ENCODE measurements around the gene CACNA2D3. TPM values are rescaled to one million over a fixed set of nuclear protein-coding genes. Genes with fewer than 3 reads are reported as not detected.

Gene CACNA2D3
- total and polyA plus RNA-seq, 4 donors = 0.06 to 0.37 (median 0.08) TPM; not detected in 1

DNA sequence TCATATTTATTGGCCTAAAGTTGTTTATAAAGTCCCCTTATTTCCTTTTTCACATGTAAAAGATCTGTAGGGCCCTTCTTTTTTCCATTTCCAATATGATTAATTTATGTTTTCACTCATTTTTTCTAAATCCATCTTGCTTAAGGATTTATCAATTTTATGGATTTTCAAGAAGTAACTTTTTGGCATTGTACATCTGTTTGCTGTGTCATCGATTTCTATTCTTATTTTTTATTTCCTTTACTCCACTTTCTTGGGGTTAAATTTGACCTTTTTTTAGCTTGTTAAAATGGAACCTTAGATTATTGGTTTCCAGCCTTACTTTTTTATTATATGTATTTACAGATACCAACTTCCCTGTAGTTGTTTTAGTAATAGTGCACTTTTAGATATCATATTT lies 597.6 kb downstream of the CACNA2D3 start:
- Histone ChIP-seq H3K4me1 (ENCODE audit: control insufficient read depth in 4 of 4, insufficient read depth in 4 of 4, low read length in 3 of 4) (no peaks in the 10 kb centered on the region), H3K36me3 (ENCODE audit: control insufficient read depth in 4 of 4, insufficient read depth in 3 of 4, low read depth in 1 of 4, low read length in 3 of 4) (no peaks in the 10 kb centered on the region), H3K4me3 (ENCODE audit: low read depth in 1 of 3, low read length in 3 of 3) (no peak overlapping the region), H3K27me3 (ENCODE audit: control insufficient read depth in 4 of 4, insufficient read depth in 4 of 4, low read length in 3 of 4) (no peaks in the 10 kb centered on the region), H3K9ac (ENCODE audit: low read depth in 1 of 2, low read length in 2 of 2) (no peak overlapping the region), H3K9me3 (ENCODE audit: control insufficient read depth in 4 of 4, low read length in 3 of 4) (peaks cover 0 to 3% (median 0%) of the 10 kb centered on the region in 4 donors), H3K27ac (ENCODE audit: low read depth in 1 of 2, low read length in 2 of 2) (no peak overlapping the region)
- no peak for DNase-seq (ENCODE audit: low spot score)
- WGBS = 90% methylated on average over 1 of the region's 1 CpG
- TF ChIP-seq, protein P1, sequence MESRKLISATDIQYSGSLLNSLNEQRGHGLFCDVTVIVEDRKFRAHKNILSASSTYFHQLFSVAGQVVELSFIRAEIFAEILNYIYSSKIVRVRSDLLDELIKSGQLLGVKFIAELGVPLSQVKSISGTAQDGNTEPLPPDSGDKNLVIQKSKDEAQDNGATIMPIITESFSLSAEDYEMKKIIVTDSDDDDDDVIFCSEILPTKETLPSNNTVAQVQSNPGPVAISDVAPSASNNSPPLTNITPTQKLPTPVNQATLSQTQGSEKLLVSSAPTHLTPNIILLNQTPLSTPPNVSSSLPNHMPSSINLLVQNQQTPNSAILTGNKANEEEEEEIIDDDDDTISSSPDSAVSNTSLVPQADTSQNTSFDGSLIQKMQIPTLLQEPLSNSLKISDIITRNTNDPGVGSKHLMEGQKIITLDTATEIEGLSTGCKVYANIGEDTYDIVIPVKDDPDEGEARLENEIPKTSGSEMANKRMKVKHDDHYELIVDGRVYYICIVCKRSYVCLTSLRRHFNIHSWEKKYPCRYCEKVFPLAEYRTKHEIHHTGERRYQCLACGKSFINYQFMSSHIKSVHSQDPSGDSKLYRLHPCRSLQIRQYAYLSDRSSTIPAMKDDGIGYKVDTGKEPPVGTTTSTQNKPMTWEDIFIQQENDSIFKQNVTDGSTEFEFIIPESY (IDR thresholded peaks at IDR 0.05) = no peak
- no peak for TF ChIP-seq YY1 (IDR thresholded peaks at IDR 0.05)
- TF ChIP-seq, protein P2, sequence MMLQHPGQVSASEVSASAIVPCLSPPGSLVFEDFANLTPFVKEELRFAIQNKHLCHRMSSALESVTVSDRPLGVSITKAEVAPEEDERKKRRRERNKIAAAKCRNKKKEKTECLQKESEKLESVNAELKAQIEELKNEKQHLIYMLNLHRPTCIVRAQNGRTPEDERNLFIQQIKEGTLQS (IDR thresholded peaks at IDR 0.05) = no peak
- no peak for TF ChIP-seq TAF1 (conservative IDR thresholded peaks at IDR 0.05)
- no peak for TF ChIP-seq GABPA (IDR thresholded peaks at IDR 0.05 in 1 of 2, conservative IDR thresholded peaks at IDR 0.05 in 1 of 2)
- TF ChIP-seq, protein P3, sequence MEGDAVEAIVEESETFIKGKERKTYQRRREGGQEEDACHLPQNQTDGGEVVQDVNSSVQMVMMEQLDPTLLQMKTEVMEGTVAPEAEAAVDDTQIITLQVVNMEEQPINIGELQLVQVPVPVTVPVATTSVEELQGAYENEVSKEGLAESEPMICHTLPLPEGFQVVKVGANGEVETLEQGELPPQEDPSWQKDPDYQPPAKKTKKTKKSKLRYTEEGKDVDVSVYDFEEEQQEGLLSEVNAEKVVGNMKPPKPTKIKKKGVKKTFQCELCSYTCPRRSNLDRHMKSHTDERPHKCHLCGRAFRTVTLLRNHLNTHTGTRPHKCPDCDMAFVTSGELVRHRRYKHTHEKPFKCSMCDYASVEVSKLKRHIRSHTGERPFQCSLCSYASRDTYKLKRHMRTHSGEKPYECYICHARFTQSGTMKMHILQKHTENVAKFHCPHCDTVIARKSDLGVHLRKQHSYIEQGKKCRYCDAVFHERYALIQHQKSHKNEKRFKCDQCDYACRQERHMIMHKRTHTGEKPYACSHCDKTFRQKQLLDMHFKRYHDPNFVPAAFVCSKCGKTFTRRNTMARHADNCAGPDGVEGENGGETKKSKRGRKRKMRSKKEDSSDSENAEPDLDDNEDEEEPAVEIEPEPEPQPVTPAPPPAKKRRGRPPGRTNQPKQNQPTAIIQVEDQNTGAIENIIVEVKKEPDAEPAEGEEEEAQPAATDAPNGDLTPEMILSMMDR (IDR thresholded peaks at IDR 0.05; ENCODE audit: low read depth, low read length, missing input control) = no peak
- no peak for TF ChIP-seq RXRA (IDR thresholded peaks at IDR 0.05)
- no peak for TF ChIP-seq EGR1 (IDR thresholded peaks at IDR 0.05; ENCODE audit: low read depth in 2 of 2)
- TF ChIP-seq HNF4G (IDR thresholded peaks at IDR 0.05) = no peak
- TF ChIP-seq SP1 (IDR thresholded peaks at IDR 0.05) = no peak
- TF ChIP-seq, protein P4, sequence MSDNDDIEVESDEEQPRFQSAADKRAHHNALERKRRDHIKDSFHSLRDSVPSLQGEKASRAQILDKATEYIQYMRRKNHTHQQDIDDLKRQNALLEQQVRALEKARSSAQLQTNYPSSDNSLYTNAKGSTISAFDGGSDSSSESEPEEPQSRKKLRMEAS (IDR thresholded peaks at IDR 0.05) = no peak
- TF ChIP-seq NR2F2 (IDR thresholded peaks at IDR 0.05) = no peak
- TF ChIP-seq FOXA2 (IDR thresholded peaks at IDR 0.05) = no peak
- TF ChIP-seq HNF4A (conservative IDR thresholded peaks at IDR 0.05) = no peak
- TF ChIP-seq, protein P5, sequence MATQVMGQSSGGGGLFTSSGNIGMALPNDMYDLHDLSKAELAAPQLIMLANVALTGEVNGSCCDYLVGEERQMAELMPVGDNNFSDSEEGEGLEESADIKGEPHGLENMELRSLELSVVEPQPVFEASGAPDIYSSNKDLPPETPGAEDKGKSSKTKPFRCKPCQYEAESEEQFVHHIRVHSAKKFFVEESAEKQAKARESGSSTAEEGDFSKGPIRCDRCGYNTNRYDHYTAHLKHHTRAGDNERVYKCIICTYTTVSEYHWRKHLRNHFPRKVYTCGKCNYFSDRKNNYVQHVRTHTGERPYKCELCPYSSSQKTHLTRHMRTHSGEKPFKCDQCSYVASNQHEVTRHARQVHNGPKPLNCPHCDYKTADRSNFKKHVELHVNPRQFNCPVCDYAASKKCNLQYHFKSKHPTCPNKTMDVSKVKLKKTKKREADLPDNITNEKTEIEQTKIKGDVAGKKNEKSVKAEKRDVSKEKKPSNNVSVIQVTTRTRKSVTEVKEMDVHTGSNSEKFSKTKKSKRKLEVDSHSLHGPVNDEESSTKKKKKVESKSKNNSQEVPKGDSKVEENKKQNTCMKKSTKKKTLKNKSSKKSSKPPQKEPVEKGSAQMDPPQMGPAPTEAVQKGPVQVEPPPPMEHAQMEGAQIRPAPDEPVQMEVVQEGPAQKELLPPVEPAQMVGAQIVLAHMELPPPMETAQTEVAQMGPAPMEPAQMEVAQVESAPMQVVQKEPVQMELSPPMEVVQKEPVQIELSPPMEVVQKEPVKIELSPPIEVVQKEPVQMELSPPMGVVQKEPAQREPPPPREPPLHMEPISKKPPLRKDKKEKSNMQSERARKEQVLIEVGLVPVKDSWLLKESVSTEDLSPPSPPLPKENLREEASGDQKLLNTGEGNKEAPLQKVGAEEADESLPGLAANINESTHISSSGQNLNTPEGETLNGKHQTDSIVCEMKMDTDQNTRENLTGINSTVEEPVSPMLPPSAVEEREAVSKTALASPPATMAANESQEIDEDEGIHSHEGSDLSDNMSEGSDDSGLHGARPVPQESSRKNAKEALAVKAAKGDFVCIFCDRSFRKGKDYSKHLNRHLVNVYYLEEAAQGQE (IDR thresholded peaks at IDR 0.05) = no peak
- no peak for TF ChIP-seq JUND (IDR thresholded peaks at IDR 0.05)
- no peak for TF ChIP-seq FOXA1 (IDR thresholded peaks at IDR 0.05)
- TF ChIP-seq RAD21 (IDR thresholded peaks at IDR 0.05) = no peak
